Measurements from ENCODE around the gene GLIPR1L2.
"Not testable (repeated sequence)": the region's sequence is repeated elsewhere in the genome, so short reads cannot be mapped to it uniquely, and the experiment has no call there.

The GLIPR1L2 gene

GRCh38 chr12:75390899-75391538, at the start of gene GLIPR1L2:
GLIPR1L2 (plus strand) TSS chr12:75391089; CDS start chr12:75391117, 28 bp downstream.
- DNase-seq (ENCODE audit: low read depth in 4 of 4, low spot score in 1 of 4): peak; percentile 71 to 87 (median 80)

DNA sequence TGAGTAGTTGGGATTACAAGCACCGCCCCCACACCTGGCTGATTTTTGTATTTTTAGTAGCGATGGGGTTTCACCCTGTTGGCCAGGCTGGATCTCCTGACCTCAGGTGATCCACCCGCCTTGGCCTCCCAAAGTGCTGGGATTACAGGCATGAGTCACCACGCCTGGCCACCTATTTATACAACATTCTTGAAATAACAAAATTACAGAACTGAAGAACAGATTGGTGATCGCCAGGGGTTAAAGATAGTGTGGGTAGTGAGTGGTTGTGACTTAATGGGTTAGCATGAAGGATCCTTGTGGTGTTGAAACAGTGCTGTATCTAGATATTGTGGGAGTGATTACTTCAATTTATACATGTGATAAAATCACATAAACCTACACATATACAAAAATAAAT, 49.0 kb upstream of the GLIPR1L2 start:
- DNase-seq (ENCODE audit: low read depth in 4 of 4, low spot score in 1 of 4): no peak

GRCh38 chr12:75345531-75345930, 45.4 kb upstream of the GLIPR1L2 start:
- DNase-seq (ENCODE audit: low read depth in 4 of 4, low spot score in 1 of 4): no peak

- DNase-seq (ENCODE audit: low read depth in 4 of 4, low spot score in 1 of 4): not testable (repeated sequence)
These were observed 44.7 kb upstream of the GLIPR1L2 start for GRCh38 chr12:75346215-75346614.

GRCh38 chr12:75349946-75350345, 40.9 kb upstream of the GLIPR1L2 start:
- no peak for DNase-seq (ENCODE audit: low read depth in 4 of 4, low spot score in 1 of 4)

GRCh38 chr12:75350413-75350812, 40.5 kb upstream of the GLIPR1L2 start:
- DNase-seq (ENCODE audit: low read depth in 4 of 4, low spot score in 1 of 4): no peak

DNA sequence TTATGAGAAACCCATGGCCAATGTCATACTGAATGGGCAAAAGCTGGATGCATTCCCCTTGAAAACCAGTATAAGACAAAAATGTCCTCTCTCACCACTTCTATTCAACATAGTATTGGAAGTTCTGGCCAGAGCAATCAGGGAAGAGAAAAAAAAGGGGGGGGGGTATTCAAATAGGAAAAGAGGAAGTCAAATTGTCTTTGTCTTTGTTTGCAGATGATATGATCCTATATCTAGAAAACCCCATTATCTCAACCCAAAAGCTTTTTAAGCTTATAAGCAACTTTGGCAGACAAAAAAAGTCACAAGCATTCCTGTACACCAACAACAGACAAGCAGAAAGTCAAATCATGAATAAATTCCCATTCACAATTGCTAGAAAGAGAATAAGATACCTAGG, 36.9 kb upstream of the GLIPR1L2 start:
- no peak for DNase-seq (ENCODE audit: low read depth in 4 of 4, low spot score in 1 of 4)

DNA sequence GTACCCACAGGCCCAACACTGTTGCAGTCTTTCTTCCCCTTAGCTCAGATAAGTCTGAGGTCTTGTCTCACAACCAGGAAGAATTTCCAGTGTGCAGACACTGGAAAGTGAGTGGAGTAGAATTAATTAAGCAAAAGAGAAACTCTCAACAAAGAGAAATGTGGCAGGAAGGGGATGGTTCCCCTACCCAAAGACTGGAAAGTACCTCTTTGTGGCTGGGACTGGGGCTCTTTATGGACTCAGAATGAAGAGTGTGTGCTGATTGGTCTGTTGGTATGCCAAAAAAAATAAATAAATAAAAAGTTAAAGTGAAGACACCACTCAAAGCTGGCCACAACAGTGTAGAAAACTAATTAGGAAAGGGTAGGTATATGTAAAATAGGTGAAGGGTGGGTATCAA, 30.0 kb upstream of the GLIPR1L2 start:
- no peak for DNase-seq (ENCODE audit: low read depth in 4 of 4, low spot score in 1 of 4)

GRCh38 chr12:75361408-75361807, 29.5 kb upstream of the GLIPR1L2 start:
- no peak for DNase-seq (ENCODE audit: low read depth in 4 of 4, low spot score in 1 of 4)

DNA sequence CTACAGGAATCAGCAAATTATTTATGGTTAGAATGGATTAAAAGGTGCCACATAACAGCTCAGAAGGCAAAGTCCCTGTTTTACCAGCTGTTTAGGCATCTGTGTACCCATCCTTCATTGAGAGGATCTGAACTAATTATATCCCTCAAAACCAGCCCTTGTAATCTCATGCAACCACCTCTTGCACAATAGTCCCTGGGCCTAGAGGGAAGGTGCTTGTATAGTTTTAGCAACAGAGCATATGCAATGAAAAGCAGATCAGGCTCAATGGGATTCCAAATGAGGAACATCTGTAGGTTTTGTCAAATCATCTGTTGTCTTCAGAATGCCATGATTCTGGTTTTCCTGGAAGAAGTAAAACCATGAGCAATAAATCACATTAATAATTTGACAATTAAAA, 26.0 kb upstream of the GLIPR1L2 start:
- no peak for DNase-seq (ENCODE audit: low read depth in 4 of 4, low spot score in 1 of 4)

DNA sequence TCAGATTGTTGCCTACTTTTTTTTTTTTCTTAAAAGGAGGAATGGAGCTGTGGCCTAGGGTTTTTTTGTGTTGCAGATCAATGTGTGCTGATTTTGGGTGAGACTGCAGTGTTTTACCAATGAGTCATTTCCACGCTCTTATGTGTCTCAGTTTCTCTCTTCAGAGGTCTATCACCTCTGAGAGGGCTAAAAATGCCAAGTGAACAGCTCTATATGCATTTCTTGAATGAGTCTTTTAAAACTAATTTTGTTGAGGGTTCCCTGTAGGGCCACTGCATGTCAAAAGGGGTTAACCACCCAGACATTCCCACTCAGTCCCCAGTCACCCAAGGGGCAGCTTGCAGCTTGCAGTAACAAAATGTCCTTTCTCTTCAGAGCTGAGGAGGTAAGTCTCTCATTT, 24.3 kb upstream of the GLIPR1L2 start:
- no peak for DNase-seq (ENCODE audit: low read depth in 4 of 4, low spot score in 1 of 4)

DNA sequence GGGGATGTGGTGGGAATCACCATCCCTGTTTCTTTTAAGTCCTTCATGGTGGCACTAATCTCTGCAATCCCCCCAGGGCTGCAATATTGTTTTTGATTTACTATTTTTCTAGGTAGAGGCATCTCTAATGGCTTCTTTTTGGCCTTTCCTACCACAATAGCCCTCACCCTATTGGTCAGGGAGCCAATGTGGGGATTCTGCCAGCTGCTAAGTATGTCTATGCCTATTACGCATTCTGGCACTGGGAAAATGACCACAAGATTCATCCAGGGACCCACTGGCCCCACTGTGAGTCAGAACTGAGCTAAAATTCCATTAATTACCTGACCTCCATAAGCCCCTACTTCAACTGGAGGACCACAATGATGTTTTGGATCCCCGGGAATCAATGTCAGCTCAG, 15.9 kb upstream of the GLIPR1L2 start:
- DNase-seq (ENCODE audit: low read depth in 4 of 4, low spot score in 1 of 4): no peak

GRCh38 chr12:75378354-75378753, 12.5 kb upstream of the GLIPR1L2 start:
- DNase-seq (ENCODE audit: low read depth in 4 of 4, low spot score in 1 of 4): no peak

DNA sequence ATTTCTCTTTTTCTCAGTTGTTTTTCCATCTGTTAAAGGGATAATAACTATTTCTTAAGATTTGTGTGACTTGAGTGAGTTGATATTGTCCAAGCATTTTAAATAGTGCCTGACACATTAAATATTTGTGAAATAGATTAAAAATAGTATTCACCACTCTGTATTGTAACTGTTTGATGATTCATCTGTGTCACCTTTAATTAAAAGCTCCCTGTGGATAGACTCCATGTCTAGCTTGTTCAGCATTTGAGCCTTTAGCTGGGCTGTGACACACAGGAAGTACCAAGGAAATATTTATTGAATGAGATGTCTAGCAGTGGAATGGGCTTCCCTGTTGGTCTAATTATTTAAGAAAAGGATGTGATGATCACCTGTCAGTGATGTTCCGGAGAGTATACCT, 1.8 kb upstream of the GLIPR1L2 start:
- no peak for DNase-seq (ENCODE audit: low read depth in 4 of 4, low spot score in 1 of 4)

- no peak for DNase-seq (ENCODE audit: low read depth in 4 of 4, low spot score in 1 of 4)
These were observed 1.2 kb upstream of the GLIPR1L2 start for GRCh38 chr12:75389706-75390105.

DNA sequence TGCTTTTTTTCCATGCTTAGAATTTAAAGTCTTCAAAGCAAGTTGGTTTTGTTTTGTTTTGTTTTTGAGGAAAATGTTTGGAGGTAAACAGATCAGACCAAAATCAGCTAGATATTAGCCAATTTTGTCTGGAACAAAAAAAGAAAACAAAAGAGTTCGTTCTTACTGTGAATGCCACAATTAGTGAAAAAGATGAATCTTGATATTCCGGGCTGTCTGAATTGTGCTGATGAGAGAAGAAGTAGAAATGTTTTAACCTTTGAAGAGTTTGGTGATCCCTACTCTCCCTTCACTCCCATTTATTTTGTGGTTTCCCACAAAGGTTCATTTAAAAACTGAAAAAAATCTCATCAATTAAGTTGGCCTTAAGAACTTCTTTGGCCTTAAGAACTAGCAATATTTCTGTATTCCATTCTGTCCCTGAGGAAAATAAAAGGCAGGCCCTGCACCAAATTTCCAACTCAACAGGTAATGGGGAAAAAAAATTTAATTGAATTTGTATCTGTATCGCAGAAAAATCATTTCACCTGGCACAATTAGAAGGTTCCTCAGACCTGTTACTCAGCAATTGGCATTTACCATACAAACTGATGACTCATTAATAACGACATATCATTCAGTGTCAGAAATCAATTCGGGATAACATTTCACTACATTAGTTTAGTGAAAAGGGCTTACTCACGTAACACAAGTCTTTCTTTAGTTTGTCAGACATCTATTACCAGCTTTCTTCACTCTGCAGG, 562 bp upstream of the GLIPR1L2 start:
- no peak for DNase-seq (ENCODE audit: low read depth in 4 of 4, low spot score in 1 of 4)

- DNase-seq (ENCODE audit: low read depth in 4 of 4, low spot score in 1 of 4): no peak
These were observed 13.3 kb downstream of the GLIPR1L2 start for GRCh38 chr12:75404231-75404630.

GRCh38 chr12:75407683-75408082, 16.8 kb downstream of the GLIPR1L2 start:
- DNase-seq (ENCODE audit: low read depth in 4 of 4, low spot score in 1 of 4): no peak

DNA sequence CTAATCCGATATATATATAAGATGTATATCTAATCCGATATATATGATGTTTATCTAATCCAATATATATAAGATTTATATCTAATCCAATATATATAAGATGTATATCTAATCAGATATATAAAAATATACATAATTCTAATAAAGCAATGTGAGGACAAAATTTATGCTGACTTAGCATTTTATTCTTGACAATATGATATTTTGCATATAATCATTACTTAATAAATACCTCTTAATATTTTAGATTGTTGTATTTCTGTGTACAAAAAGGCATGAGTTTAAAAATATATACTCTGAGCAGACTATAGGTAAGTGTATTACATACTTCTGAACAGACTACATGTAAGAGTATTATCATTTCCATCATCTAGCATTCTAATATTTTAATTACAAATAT, 18.9 kb downstream of the GLIPR1L2 start:
- no peak for DNase-seq (ENCODE audit: low read depth in 4 of 4, low spot score in 1 of 4)

DNA sequence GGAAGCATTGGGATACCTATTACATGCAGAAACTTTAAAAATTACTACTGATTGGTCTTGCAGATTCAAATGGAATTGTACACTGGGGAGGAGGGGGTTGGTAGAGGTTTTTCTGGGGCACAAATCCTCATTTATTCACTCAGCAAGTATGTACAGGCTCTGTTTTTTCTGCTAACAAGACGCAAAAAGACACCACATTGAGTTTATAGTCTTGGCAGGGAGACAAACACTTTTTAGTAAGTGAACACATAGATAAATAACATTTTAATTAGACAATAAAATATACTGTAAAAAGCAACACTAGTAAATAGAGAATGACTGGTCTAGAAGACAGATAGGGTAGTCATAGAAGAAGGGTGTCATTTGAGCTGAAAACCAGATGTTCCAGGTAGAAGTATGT, 23.8 kb downstream of the GLIPR1L2 start:
- no peak for DNase-seq (ENCODE audit: low read depth in 4 of 4, low spot score in 1 of 4)

- DNase-seq (ENCODE audit: low read depth in 4 of 4, low spot score in 1 of 4): no peak
These were observed 29.0 kb downstream of the GLIPR1L2 start for GRCh38 chr12:75419841-75420240.

- no peak for DNase-seq (ENCODE audit: low read depth in 4 of 4, low spot score in 1 of 4)
These were observed 36.6 kb downstream of the GLIPR1L2 start for GRCh38 chr12:75427491-75427890.

DNA sequence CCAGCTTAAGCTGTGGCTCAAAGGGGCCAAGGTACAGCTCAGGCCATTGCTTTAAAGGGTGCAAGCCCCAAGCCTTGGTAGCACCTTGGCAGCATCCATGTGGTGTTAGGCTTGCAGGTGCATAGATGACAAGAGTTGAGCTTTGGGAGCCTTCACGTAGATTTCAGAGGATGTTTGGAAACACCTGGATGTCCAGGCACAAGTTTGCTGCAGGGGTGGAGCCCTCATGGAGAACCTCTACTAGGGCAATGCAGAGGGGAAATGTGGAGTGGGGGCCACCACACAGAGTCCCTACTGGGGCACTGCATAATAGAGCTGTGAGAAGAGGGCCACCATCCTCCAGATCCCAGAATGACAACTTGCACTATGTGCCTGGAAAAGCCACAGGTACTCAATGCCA, 37.9 kb downstream of the GLIPR1L2 start:
- DNase-seq (ENCODE audit: low read depth in 4 of 4, low spot score in 1 of 4): no peak

Data from stimulated activated CD4-positive, alpha-beta T cell treated with anti-CD3 and anti-CD28 coated beads, Interleukin-1b, Interleukin-23, amount 100 ng/mL, for 24 hours (primary cell).